Astrocyte (in vitro differentiated cells and primary cell): ENCODE results near the gene ASPG.

Experiments
- EZH2 ChIP-seq: IDR thresholded peaks from 2 replicates; pipeline ENCODE4 v1.6.1; 2012; ENCODE audit warnings: mild to moderate bottlenecking, low read length, inconsistent platforms; ENCODE audit not compliant: insufficient read depth
- TF ChIP-seq, protein P1 (sequence below): IDR thresholded peaks from 2 replicates; pipeline ENCODE4 v1.5.1; 2011; ENCODE audit warnings: low read depth, mild to moderate bottlenecking, inconsistent platforms, low read length, moderate library complexity; ENCODE audit not compliant: insufficient read depth

DNA sequence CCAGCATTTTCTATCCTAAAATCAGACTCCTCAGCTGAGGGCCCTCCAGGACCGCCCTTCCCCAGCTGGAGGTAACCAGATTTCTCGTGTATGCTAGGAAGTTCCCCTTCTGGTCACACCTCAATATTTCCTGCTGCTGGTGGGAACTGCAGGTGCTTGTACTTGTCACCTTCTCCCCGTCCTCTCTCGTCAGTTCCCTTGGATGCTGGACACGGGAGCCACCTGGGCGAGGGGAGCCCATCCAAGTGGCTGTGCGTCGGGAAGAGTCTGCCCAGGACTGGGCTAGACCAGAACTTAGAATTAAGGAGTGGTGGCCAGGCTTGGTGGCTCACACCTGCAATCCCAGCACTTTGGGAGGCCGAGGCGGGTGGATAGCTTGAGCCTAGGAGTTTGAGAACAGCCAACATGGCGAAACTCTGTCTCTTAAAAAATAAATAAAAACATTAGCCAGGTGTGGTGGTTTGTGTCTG, 29.7 kb downstream of the ASPG start:
- TF ChIP-seq, protein P1, sequence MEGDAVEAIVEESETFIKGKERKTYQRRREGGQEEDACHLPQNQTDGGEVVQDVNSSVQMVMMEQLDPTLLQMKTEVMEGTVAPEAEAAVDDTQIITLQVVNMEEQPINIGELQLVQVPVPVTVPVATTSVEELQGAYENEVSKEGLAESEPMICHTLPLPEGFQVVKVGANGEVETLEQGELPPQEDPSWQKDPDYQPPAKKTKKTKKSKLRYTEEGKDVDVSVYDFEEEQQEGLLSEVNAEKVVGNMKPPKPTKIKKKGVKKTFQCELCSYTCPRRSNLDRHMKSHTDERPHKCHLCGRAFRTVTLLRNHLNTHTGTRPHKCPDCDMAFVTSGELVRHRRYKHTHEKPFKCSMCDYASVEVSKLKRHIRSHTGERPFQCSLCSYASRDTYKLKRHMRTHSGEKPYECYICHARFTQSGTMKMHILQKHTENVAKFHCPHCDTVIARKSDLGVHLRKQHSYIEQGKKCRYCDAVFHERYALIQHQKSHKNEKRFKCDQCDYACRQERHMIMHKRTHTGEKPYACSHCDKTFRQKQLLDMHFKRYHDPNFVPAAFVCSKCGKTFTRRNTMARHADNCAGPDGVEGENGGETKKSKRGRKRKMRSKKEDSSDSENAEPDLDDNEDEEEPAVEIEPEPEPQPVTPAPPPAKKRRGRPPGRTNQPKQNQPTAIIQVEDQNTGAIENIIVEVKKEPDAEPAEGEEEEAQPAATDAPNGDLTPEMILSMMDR = no peak
- TF ChIP-seq EZH2 = no peak
